ENCODE results near the gene TTBK1.
A peak's percentile ranks its signal among the peaks of the same experiment; 100 is the strongest.

Gene TTBK1

GRCh38 chr6:43325876-43326275, 82.6 kb downstream of the TTBK1 start:
- Histone ChIP-seq H3K27me3 (replicated peaks; ENCODE audit: control insufficient read depth, insufficient read depth, low read length) (no peaks in the 10 kb centered on the region), H3K4me1 (ENCODE audit: control insufficient read depth, insufficient read depth, low read length) (no peaks in the 10 kb centered on the region), H3K4me3 (ENCODE audit: low read length) (no peak overlapping the region), H3K9ac (ENCODE audit: low read length) (no peak overlapping the region), H3K9me3 (ENCODE audit: control insufficient read depth, low read length) (no peaks in the 10 kb centered on the region), H3K36me3 (ENCODE audit: control insufficient read depth, insufficient read depth, low read length, severe bottlenecking) (no peaks in the 10 kb centered on the region)
- no peak for DNase-seq (ENCODE audit: low read depth)

DNA sequence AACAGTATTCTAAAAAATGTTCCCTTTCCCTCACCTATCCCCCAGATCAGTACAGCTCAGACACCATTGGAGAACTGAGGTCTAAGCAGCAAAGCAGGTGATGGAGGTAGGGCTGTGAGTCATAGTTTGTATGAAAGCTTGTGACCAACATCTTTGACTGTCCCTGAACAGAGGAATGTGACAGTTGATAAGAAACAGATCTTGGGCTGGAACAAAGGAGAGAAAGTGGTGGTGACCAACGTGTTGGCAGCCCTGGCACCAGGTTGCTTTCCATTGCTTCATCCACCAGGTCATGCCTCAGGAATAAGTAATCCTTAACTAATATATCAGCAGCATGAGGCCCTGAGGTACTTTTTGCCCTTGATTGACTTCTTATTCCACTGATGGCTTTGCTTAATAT, 85.2 kb downstream of the TTBK1 start:
- no peaks in the 10 kb centered on the region for H3K36me3 ChIP-seq (ENCODE audit: control insufficient read depth, insufficient read depth, low read length, severe bottlenecking)
- no peaks in the 10 kb centered on the region for H3K27me3 ChIP-seq (replicated peaks; ENCODE audit: control insufficient read depth, insufficient read depth, low read length)
- no peaks in the 10 kb centered on the region for H3K9me3 ChIP-seq (ENCODE audit: control insufficient read depth, low read length)
- H3K9ac ChIP-seq (ENCODE audit: low read length): no peak overlapping the region
- H3K4me3 ChIP-seq (ENCODE audit: low read length): no peak overlapping the region
- DNase-seq (ENCODE audit: low read depth): no peak
- H3K4me1 ChIP-seq (ENCODE audit: control insufficient read depth, insufficient read depth, low read length): no peaks in the 10 kb centered on the region

GRCh38 chr6:43331470-43331869, 88.2 kb downstream of the TTBK1 start:
- Histone ChIP-seq H3K27me3 (replicated peaks; ENCODE audit: control insufficient read depth, insufficient read depth, low read length) (no peaks in the 10 kb centered on the region), H3K4me3 (ENCODE audit: low read length) (no peak overlapping the region), H3K9me3 (ENCODE audit: control insufficient read depth, low read length) (no peaks in the 10 kb centered on the region), H3K4me1 (ENCODE audit: control insufficient read depth, insufficient read depth, low read length) (no peaks in the 10 kb centered on the region), H3K9ac (ENCODE audit: low read length) (no peak overlapping the region), H3K36me3 (ENCODE audit: control insufficient read depth, insufficient read depth, low read length, severe bottlenecking) (no peaks in the 10 kb centered on the region)
- no peak for DNase-seq (ENCODE audit: low read depth)

GRCh38 chr6:43331891-43332290, 88.6 kb downstream of the TTBK1 start:
- DNase-seq (ENCODE audit: low read depth): no peak
- no peaks in the 10 kb centered on the region for H3K9me3 ChIP-seq (ENCODE audit: control insufficient read depth, low read length)
- H3K4me1 ChIP-seq (ENCODE audit: control insufficient read depth, insufficient read depth, low read length): no peaks in the 10 kb centered on the region
- no peaks in the 10 kb centered on the region for H3K27me3 ChIP-seq (replicated peaks; ENCODE audit: control insufficient read depth, insufficient read depth, low read length)
- no peak overlapping the region for H3K4me3 ChIP-seq (ENCODE audit: low read length)
- no peak overlapping the region for H3K9ac ChIP-seq (ENCODE audit: low read length)
- H3K36me3 ChIP-seq (ENCODE audit: control insufficient read depth, insufficient read depth, low read length, severe bottlenecking): no peaks in the 10 kb centered on the region

DNA sequence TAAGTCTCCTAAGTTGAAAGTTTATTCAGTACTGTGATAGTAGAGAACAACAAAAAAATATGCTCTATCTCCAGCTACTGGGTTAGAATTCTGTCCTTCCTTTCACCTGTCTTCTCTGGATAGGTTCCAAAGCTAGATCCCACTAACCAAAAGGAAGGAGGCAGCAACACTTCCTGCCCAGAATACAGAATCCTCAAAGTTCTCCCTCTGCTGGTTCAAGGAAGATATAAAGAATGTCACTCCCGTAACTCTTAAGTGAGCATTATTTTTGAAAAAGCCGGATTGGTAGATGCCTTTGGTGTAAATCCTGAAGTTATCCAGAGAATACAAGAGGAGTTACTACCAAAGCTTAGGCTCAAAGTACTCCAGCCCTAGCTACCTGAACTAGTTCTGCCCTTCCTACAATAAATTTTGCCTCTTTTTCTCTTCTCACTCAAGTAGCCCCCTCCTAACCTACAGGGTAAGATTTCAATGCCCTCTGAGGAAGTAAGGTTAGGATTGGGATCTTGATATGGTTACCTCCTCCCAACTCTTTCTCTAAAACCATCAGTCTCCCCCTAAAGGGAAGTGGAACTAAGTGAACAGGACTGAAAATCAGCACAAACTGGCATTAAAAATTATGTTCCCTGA, 91.3 kb downstream of the TTBK1 start:
- no peak overlapping the region for H3K9ac ChIP-seq (ENCODE audit: low read length)
- DNase-seq (ENCODE audit: low read depth): peak; percentile 83

GRCh38 chr6:43335469-43335868, 92.2 kb downstream of the TTBK1 start:
- DNase-seq (ENCODE audit: low read depth): no peak
- H3K4me3 ChIP-seq (ENCODE audit: low read length): no peak overlapping the region
- H3K4me1 ChIP-seq (ENCODE audit: control insufficient read depth, insufficient read depth, low read length): no peaks in the 10 kb centered on the region
- H3K27me3 ChIP-seq (replicated peaks; ENCODE audit: control insufficient read depth, insufficient read depth, low read length): no peaks in the 10 kb centered on the region
- H3K9me3 ChIP-seq (ENCODE audit: control insufficient read depth, low read length): no peaks in the 10 kb centered on the region
- no peak overlapping the region for H3K9ac ChIP-seq (ENCODE audit: low read length)
- peaks cover 32% of the 10 kb centered on the region for H3K36me3 ChIP-seq (ENCODE audit: control insufficient read depth, insufficient read depth, low read length, severe bottlenecking)

More for the DNA sequence above, 91.3 kb downstream of the TTBK1 start:
- Histone ChIP-seq H3K27me3 (replicated peaks; ENCODE audit: control insufficient read depth, insufficient read depth, low read length) (no peaks in the 10 kb centered on the region), H3K4me3 (ENCODE audit: low read length) (no peak overlapping the region), H3K36me3 (ENCODE audit: control insufficient read depth, insufficient read depth, low read length, severe bottlenecking) (peaks cover 23% of the 10 kb centered on the region), H3K4me1 (ENCODE audit: control insufficient read depth, insufficient read depth, low read length) (no peaks in the 10 kb centered on the region), H3K9me3 (ENCODE audit: control insufficient read depth, low read length) (no peaks in the 10 kb centered on the region)

DNA sequence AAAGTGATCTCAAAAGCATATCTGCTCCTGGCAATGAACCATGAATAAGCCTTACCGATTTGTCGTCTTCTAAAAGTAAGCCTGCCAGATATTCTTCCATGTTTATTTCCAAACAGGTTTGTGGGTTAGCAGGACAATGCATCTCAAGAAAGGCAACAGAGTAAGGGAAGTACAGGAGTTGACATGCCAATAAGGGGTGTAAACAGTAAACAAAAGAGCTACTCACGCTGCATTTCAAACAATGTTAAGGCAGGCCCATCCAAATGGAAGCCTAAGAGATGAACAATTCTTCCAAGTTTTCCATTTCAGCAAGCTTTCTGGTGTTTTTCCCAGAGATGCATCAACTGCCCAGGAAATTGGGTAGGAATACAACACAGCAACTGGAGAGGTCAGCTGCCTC, 93.1 kb downstream of the TTBK1 start:
- Histone ChIP-seq H3K36me3 (ENCODE audit: control insufficient read depth, insufficient read depth, low read length, severe bottlenecking) (peaks cover 39% of the 10 kb centered on the region), H3K4me3 (ENCODE audit: low read length) (no peak overlapping the region), H3K4me1 (ENCODE audit: control insufficient read depth, insufficient read depth, low read length) (no peaks in the 10 kb centered on the region), H3K9me3 (ENCODE audit: control insufficient read depth, low read length) (no peaks in the 10 kb centered on the region), H3K9ac (ENCODE audit: low read length) (no peak overlapping the region), H3K27me3 (replicated peaks; ENCODE audit: control insufficient read depth, insufficient read depth, low read length) (no peaks in the 10 kb centered on the region)
- no peak for DNase-seq (ENCODE audit: low read depth)

All from adipocyte (in vitro differentiated cells).